Upper lobe of right lung (tissue), 1 donor: Measurements from ENCODE around the gene ZNF391. TPM values are rescaled to one million over a fixed set of nuclear protein-coding genes. Genes with fewer than 3 reads are reported as not detected.

Source experiments
- ATAC-seq: fragments of 200-7000 bp; cut with Tn5 transposase; one replicate; pipeline ENCODE4 v1.9.1; 2020; ENCODE audit warnings: mild to moderate bottlenecking, moderate library complexity
- DNase-seq: peaks from one replicate; pipeline ENCODE4 v3.0.0-alpha.2; 2020
- H3K27ac ChIP-seq: fragments of 200-600 bp; one replicate; pipeline ENCODE4 v1.8.0; 2022
- H3K27me3 ChIP-seq: fragments of 200-600 bp; one replicate; pipeline ENCODE4 v1.8.0; 2022; ENCODE audit warnings: mild to moderate bottlenecking
- H3K36me3 ChIP-seq: fragments of 200-600 bp; one replicate; pipeline ENCODE4 v1.8.0; 2022
- H3K4me1 ChIP-seq: fragments of 200-600 bp; one replicate; pipeline ENCODE4 v1.8.0; 2022
- H3K4me3 ChIP-seq: fragments of 200-600 bp; one replicate; pipeline ENCODE4 v1.8.0; 2022; ENCODE audit warnings: mild to moderate bottlenecking
- H3K9me3 ChIP-seq: fragments of 200-600 bp; one replicate; pipeline ENCODE4 v1.8.0; 2022
- intact Hi-C: fragments of 100-400 bp; cut with DNase I; formaldehyde crosslinking; loops from one replicate; pipeline ENCODE4 v1.11.0; 2022
- total RNA-seq: library from RNA; stranded (reverse); fragmentation: NEBNext Ultra II Directional; extraction: Animal tissue kit (Norgen Biotek cat#: 25700); gene quantifications from one replicate; pipeline ENCODE4 v1.2.1, GENCODE V29; 2021
- TF ChIP-seq, protein P1 (sequence below): fragments of 200-600 bp; IDR thresholded peaks from one replicate; pipeline ENCODE4 v1.8.0; 2022; ENCODE audit warnings: antibody characterized with exemption
- donor health status: DM: no; HTN: yes; CAD: no; lungs with severe emphysema.

Gene ZNF391
- total RNA-seq, 1 donor from 2014 or later = 2.1 TPM

DNA sequence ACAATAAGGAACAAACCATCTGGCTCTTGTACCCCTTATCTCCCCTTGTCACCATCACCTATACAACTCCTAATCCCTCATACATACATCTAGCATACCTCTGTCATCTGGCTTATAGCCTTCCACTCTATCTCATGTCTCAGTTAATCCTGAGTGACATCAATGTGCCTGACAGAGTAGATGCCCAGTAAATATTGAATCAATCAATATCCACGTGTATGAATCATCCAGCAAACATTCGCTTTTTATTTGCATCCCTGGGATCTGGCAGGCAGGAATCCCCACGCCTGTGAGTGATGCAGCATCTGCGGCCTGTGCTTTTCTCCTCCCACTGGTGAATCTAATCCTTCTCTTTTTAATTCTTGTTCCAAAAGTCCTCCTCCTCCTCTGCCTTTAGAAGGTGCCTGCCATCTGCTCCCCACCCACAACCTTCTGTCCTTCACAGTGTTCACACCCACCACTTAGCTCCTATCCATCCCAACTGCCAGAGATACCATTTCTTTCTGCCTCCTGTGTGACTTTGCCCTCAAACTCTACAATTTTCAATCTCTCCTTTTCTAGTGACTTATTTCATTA is 37.6 kb downstream of the ZNF391 start:
- Histone ChIP-seq H3K27me3 (no peaks in the 10 kb centered on the region), H3K9me3 (no peaks in the 10 kb centered on the region), H3K36me3 (no peaks in the 10 kb centered on the region), H3K4me1 (no peaks in the 10 kb centered on the region), H3K4me3 (no peak overlapping the region), H3K27ac (no peak overlapping the region)
- DNase-seq (no peak), ATAC-seq (no peak)
- TF ChIP-seq, protein P1, sequence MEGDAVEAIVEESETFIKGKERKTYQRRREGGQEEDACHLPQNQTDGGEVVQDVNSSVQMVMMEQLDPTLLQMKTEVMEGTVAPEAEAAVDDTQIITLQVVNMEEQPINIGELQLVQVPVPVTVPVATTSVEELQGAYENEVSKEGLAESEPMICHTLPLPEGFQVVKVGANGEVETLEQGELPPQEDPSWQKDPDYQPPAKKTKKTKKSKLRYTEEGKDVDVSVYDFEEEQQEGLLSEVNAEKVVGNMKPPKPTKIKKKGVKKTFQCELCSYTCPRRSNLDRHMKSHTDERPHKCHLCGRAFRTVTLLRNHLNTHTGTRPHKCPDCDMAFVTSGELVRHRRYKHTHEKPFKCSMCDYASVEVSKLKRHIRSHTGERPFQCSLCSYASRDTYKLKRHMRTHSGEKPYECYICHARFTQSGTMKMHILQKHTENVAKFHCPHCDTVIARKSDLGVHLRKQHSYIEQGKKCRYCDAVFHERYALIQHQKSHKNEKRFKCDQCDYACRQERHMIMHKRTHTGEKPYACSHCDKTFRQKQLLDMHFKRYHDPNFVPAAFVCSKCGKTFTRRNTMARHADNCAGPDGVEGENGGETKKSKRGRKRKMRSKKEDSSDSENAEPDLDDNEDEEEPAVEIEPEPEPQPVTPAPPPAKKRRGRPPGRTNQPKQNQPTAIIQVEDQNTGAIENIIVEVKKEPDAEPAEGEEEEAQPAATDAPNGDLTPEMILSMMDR = no peak
- intact Hi-C loops = no loop called here

DNA sequence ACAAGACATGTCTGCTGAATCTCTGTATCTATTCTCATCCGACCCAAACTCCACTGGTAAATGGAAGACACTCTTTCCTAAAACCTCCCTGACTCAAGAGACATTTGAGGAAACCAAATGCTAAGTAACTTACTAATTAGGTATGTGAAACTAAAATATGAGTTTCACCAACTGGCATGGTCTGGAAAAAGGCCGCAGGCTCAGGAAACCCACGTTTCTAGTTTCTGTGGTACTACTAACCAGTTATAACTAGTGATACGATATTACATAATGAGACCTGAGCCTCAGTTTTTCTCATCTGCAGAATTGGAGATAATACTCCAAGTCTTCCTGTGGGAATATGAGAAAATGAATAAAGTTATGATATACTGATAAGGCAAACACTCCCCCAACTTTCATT is 39.9 kb downstream of the ZNF391 start:
- Histone ChIP-seq H3K9me3 (no peaks in the 10 kb centered on the region), H3K27me3 (no peaks in the 10 kb centered on the region), H3K4me1 (no peaks in the 10 kb centered on the region), H3K36me3 (no peaks in the 10 kb centered on the region), H3K27ac (no peak overlapping the region), H3K4me3 (no peak overlapping the region)
- DNase-seq (no peak), ATAC-seq (no peak)
- TF ChIP-seq, protein P1 = no peak
- intact Hi-C loops = no loop called here

GRCh38 chr6:27428966-27429365 is 40.4 kb downstream of the ZNF391 start:
- Histone ChIP-seq H3K4me1 (no peaks in the 10 kb centered on the region), H3K27ac (no peak overlapping the region), H3K9me3 (no peaks in the 10 kb centered on the region), H3K36me3 (no peaks in the 10 kb centered on the region), H3K27me3 (no peaks in the 10 kb centered on the region), H3K4me3 (no peak overlapping the region)
- DNase-seq (no peak), ATAC-seq (no peak)
- intact Hi-C loops = no loop called here
- TF ChIP-seq, protein P1 = no peak

DNA sequence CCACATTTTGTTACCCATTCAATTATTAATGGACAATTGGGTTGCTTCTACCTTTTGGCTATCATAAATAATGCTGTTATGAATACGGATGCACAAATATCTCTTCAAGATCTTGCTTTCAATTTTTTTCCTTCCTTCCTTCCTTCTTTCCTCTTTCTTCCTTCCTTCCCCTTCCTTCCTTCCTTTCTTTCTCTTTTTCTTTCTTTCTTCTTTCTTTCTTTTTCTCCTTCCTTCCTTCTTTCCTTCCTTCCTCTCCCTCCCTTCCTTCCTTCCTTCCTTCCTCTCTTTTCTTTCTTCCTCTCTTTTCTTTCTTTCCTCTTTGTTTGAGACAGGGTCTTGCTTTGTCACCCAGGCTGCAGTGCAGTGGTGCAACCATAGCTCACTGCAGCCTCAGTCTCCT is 45.2 kb downstream of the ZNF391 start:
- TF ChIP-seq, protein P1 = no peak
- intact Hi-C loops = no loop called here
- H3K9me3 ChIP-seq = no peaks in the 10 kb centered on the region
- no peaks in the 10 kb centered on the region for H3K36me3 ChIP-seq
- no peak for ATAC-seq
- no peak overlapping the region for H3K27ac ChIP-seq
- no peak for DNase-seq
- H3K27me3 ChIP-seq = no peaks in the 10 kb centered on the region
- H3K4me3 ChIP-seq = no peak overlapping the region
- H3K4me1 ChIP-seq = no peaks in the 10 kb centered on the region

GRCh38 chr6:27439371-27439770 is 50.8 kb downstream of the ZNF391 start:
- peaks cover 7% of the 10 kb centered on the region for H3K9me3 ChIP-seq
- H3K27ac ChIP-seq = no peak overlapping the region
- no peak for ATAC-seq
- TF ChIP-seq, protein P1 = no peak
- H3K4me3 ChIP-seq = no peak overlapping the region
- H3K4me1 ChIP-seq = no peaks in the 10 kb centered on the region
- DNase-seq = no peak
- H3K27me3 ChIP-seq = no peaks in the 10 kb centered on the region
- no peaks in the 10 kb centered on the region for H3K36me3 ChIP-seq
- intact Hi-C loops = no loop called here

DNA sequence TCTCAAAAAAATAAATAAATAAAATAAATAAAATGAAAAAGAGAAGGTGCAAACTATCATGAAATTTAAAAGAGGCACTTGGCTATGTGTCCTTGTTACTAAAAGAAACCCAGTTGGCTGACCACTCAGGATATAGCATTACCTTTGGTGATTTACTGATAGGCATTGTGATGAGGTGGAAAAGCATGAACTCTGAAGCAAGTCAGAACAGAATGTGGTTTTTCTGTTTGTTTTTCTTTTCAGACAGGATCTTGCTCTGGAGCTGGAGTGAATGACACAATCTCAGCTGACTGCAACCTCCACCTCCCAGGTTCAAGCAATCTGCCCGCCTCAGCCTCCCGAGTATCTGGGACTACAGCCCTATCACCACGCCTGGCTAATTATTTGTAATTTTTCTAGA is 52.4 kb downstream of the ZNF391 start:
- intact Hi-C loops = no loop called here
- no peaks in the 10 kb centered on the region for H3K36me3 ChIP-seq
- no peak overlapping the region for H3K27ac ChIP-seq
- TF ChIP-seq, protein P1 = no peak
- H3K27me3 ChIP-seq = no peaks in the 10 kb centered on the region
- ATAC-seq (no peak), DNase-seq (no peak)
- H3K9me3 ChIP-seq = peaks cover 23% of the 10 kb centered on the region
- no peak overlapping the region for H3K4me3 ChIP-seq
- no peaks in the 10 kb centered on the region for H3K4me1 ChIP-seq
